ENCODE results near the gene ATG10.
"Not testable (repeated sequence)": the region's sequence is repeated elsewhere in the genome, so short reads cannot be mapped to it uniquely, and the experiment has no call there.

ATG10 gene

DNA sequence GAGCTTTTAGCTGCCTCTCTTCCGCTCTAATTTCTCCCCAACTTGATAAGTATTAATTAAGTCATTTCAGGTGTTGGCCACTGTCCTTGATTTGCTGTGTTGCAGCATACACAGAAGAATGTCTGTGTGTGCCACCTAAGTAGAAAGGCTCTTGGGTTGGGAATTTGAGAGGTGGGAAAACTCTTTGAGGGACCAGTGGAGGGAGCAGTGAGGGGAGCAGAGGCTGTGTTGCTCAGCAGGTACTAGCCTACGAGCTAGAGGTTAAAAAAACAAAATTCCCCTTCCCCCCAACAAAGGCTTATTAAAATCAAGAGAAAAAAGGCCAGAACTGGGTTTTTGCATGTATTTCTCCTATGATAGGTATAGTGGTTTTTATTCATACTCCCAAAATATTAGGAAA lies 285.4 kb downstream of the ATG10 start:
- no peak overlapping the region for H3K27ac ChIP-seq
- H3K36me3 ChIP-seq (replicated peaks): no peaks in the 10 kb centered on the region
- no peak overlapping the region for H3K4me3 ChIP-seq (ENCODE audit: low read depth, low read length)
- TF ChIP-seq, protein P1, sequence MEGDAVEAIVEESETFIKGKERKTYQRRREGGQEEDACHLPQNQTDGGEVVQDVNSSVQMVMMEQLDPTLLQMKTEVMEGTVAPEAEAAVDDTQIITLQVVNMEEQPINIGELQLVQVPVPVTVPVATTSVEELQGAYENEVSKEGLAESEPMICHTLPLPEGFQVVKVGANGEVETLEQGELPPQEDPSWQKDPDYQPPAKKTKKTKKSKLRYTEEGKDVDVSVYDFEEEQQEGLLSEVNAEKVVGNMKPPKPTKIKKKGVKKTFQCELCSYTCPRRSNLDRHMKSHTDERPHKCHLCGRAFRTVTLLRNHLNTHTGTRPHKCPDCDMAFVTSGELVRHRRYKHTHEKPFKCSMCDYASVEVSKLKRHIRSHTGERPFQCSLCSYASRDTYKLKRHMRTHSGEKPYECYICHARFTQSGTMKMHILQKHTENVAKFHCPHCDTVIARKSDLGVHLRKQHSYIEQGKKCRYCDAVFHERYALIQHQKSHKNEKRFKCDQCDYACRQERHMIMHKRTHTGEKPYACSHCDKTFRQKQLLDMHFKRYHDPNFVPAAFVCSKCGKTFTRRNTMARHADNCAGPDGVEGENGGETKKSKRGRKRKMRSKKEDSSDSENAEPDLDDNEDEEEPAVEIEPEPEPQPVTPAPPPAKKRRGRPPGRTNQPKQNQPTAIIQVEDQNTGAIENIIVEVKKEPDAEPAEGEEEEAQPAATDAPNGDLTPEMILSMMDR (IDR thresholded peaks at IDR 0.05; ENCODE audit: low read depth, low read length, missing control alignments): no peak
- DNase-seq: no peak
- in situ Hi-C loops (cut with HindIII; ENCODE audit: low pct_ligation_motif_present, low sequenced_read_pairs): no loop called here
- H3K27me3 ChIP-seq (replicated peaks): no peaks in the 10 kb centered on the region

DNA sequence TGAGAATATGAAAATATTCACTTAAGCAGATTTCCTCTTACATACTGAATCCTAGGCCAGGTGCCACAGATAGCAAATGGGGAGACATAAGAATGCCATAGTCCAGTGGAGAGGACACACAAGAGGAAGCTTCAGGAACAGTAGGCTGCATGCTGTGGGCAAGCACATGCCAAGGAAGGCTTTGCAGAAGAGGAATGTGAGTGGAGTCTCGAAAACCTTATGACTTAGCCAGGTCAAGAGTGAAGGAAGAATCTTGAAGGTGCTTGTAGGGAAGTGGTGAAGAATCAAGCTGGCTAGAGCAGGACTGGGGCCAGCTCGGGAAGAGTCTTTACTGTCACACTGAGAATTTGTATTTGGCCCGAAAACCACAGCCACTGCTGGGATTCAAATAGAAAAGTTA lies 285.9 kb downstream of the ATG10 start:
- Histone ChIP-seq H3K27me3 (replicated peaks) (no peaks in the 10 kb centered on the region), H3K36me3 (replicated peaks) (no peaks in the 10 kb centered on the region), H3K27ac (no peak overlapping the region), H3K4me3 (ENCODE audit: low read depth, low read length) (no peak overlapping the region)
- DNase-seq: no peak
- in situ Hi-C loops (cut with HindIII; ENCODE audit: low pct_ligation_motif_present, low sequenced_read_pairs): no loop called here
- TF ChIP-seq, protein P1 (IDR thresholded peaks at IDR 0.05; ENCODE audit: low read depth, low read length, missing control alignments): no peak

DNA sequence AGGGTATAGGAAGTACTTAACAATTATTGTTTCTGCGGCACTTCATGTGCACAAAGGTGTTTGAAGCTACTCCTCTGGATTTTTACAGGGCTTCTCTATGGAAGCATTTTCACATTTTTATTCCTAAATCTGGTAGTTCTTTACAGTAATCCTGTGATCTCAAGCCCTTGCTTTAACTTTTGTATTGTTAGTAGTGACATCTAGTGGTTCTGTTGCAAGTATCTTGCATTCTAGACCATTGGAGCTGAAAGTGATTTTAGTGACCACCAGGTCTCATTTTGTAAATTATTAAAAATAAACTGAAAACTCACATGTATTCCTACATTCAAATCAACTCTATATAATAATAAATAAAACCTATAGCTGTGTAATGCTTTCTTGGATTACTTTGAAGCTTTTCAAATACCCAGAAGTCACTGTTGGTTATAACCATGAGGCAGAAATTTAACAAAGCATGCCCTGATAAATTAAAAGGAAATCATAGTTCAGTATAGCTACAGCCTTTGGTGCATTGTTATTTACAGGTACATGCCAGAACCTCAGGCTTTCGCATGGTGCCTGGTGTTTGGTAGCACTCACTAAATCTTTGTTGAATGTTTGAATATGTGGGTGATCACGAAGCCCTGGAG lies 287.5 kb downstream of the ATG10 start:
- H3K4me3 ChIP-seq (ENCODE audit: low read depth, low read length): no peak overlapping the region
- TF ChIP-seq, protein P1 (IDR thresholded peaks at IDR 0.05; ENCODE audit: low read depth, low read length, missing control alignments): peak; percentile 38
- H3K27me3 ChIP-seq (replicated peaks): no peaks in the 10 kb centered on the region
- H3K36me3 ChIP-seq (replicated peaks): no peaks in the 10 kb centered on the region
- DNase-seq: peak; percentile 11
- in situ Hi-C loops (cut with HindIII; ENCODE audit: low pct_ligation_motif_present, low sequenced_read_pairs): no loop called here
- H3K27ac ChIP-seq: no peak overlapping the region

DNA sequence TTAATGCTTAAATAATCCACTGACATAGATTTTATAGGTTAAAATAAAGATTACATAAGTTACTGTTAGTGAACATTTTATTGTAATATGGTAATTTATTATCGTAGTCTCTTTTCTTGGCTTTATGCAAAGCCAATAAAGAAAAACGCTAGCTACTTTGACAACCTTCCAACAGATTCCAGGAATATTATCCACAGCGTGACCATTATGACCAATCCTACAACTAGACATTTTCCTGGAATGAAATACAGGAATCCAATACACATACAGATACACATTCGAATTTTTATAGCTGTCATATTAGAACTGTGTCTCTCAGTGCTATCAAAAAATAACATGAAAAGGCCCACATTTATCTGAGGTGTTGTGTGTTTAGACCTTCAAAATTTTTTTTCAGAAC lies 293.2 kb downstream of the ATG10 start:
- Histone ChIP-seq H3K36me3 (replicated peaks) (no peaks in the 10 kb centered on the region), H3K27ac (no peak overlapping the region), H3K27me3 (replicated peaks) (no peaks in the 10 kb centered on the region), H3K4me3 (ENCODE audit: low read depth, low read length) (no peak overlapping the region)
- in situ Hi-C loops (cut with HindIII; ENCODE audit: low pct_ligation_motif_present, low sequenced_read_pairs): no loop called here
- TF ChIP-seq, protein P1 (IDR thresholded peaks at IDR 0.05; ENCODE audit: low read depth, low read length, missing control alignments): no peak
- DNase-seq: no peak

DNA sequence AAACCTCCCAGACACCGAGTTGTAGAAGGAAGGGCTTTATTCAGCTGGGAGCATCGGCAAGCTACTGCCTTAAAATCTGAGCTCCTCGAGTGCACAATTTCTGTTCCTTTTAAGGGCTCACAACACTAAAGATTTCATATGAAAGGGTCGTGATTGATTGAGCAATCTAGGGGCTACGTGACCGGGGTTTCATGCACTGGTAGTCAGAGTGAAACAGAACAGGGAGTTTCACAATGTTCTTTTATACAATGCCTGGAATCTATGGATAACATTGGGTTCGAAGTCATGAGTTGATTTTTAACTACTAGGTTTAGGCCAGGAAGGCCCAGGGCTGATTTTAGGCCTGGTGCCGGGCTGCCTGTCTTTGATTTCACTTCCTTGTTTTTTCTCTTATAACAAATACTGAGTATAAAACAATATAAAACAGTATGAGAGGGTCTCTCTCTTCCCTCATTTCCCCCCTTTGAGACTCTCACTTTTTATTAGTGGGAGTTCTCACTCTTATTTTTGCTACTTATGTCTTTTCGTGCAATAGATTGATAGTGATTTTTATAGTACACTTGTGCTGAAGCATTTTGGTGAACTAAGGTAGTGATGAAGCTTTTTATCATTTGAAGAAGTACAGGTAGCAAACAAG lies 295.6 kb downstream of the ATG10 start:
- DNase-seq; H3K4me3 ChIP-seq (ENCODE audit: low read depth, low read length); H3K27ac ChIP-seq; H3K36me3 ChIP-seq (replicated peaks); in situ Hi-C loops (cut with HindIII; ENCODE audit: low pct_ligation_motif_present, low sequenced_read_pairs); H3K27me3 ChIP-seq (replicated peaks): not testable (repeated sequence)

DNA sequence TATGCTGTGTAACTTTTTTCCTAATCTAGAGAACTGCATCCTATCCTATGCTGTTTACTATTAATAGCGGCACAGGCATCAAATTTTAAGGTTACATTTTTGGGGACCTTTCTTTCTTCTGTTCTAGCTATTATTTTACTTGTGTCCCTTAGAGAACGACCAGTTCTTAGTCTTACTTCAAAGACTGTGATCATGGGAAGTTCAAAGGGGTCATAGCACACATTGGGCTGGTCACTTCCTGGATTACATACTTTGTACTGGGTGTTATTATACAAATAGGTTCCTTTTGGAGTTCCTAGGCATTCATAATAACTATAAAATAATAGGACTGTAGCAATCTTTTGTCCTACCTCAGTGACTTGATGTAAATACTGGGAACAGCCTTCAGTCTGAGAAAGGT lies 297.5 kb downstream of the ATG10 start:
- H3K27ac ChIP-seq; H3K27me3 ChIP-seq (replicated peaks); in situ Hi-C loops (cut with HindIII; ENCODE audit: low pct_ligation_motif_present, low sequenced_read_pairs); H3K36me3 ChIP-seq (replicated peaks); H3K4me3 ChIP-seq (ENCODE audit: low read depth, low read length); DNase-seq: not testable (repeated sequence)

DNA sequence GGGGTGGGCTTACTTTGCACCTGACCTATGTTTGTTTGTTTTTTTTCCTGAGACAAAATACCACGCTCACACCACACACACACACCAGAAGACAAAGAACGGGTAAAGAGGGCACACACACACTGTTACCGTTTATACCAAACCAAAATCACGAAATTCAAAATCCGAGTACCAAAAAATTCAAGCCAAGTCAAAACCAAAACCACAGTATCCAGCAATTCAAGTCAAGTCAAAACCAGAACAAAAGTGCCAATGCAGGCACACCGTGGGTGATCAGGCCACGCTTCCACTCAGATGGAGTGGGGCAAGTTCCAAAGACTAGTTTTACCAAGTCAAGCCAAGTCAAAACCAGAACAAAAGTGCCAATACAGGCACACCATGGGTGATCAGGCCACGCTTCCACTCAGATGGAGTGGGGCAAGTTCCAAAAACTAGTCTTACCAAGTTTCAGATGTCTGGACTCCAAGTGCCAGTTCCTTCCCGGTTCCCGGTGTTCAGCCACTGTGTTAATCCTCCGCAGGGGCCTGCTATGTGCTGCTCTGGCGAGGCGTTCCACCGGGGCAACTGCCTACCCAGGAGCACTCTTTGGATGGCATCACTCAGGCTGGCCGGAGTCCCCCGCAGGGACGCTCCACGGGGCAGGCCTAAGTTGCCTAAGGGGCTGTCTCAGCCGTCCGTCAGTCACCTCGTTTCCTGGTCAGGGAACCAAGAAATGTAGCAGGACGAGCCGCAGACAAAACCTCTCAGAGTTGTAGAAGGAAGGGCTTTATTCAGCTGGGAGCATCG lies 300.9 kb downstream of the ATG10 start:
- DNase-seq; H3K27me3 ChIP-seq (replicated peaks); H3K27ac ChIP-seq; in situ Hi-C loops (cut with HindIII; ENCODE audit: low pct_ligation_motif_present, low sequenced_read_pairs); H3K4me3 ChIP-seq (ENCODE audit: low read depth, low read length): not testable (repeated sequence)
- peaks cover 30% of the 10 kb centered on the region for H3K36me3 ChIP-seq (replicated peaks)

DNA sequence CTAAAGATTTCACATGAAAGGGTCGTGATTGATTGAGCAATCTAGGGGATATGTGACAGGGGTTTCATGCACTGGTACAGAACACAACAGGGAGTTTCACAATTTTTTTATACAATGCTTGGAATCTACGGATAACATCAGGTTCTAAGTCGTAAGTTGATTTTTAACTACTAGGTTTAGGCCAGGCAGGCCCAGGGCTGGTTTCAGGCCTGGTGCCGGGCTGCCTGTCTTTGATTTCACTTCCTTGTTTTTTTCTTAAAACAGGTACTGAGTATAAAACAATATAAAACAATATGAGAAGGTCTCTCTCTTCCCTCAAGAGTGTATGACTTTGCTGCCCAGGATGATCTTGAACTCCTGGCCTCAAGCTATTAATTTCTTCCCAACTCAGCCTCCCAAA lies 301.6 kb downstream of the ATG10 start:
- H3K27ac ChIP-seq; DNase-seq; H3K27me3 ChIP-seq (replicated peaks); in situ Hi-C loops (cut with HindIII; ENCODE audit: low pct_ligation_motif_present, low sequenced_read_pairs); H3K4me3 ChIP-seq (ENCODE audit: low read depth, low read length): not testable (repeated sequence)
- peaks cover 31% of the 10 kb centered on the region for H3K36me3 ChIP-seq (replicated peaks)
